Renal pelvis (tissue), 12 donors: ENCODE measurements around the gene MED27. TPM values are rescaled to one million over a fixed set of nuclear protein-coding genes. Genes with fewer than 3 reads are reported as not detected.
A peak's percentile ranks its signal among the peaks of the same experiment; 100 is the strongest.

Experiments used
- DNase-seq: peaks from one replicate; pipeline ENCODE4 v3.0.0-alpha.2; 2013
- long read RNA-seq, 16 experiments: transcript quantifications; one replicate each; lab custom pipeline, GENCODE V29; 2026
- polyA plus RNA-seq, 3 donors: library from polyadenylated mRNA; unstranded; fragments of 120-200 nt; gene quantifications; one replicate each; pipeline ENCODE4 v1.2.1, GENCODE V29; 2013; ENCODE audit not compliant: insufficient read length in 3 of 3

The MED27 gene
- 10 to 100 TPM; 20.9 to 24.7 (median 21.3) TPM for polyA plus RNA-seq
- long read RNA-seq, donor 1, transcript MED27-201 (8 exons, 1,431 nt) = major isoform, 17 of 17 reads
- long read RNA-seq, donor 1, partial matches to known transcripts = 0 of 17 reads
- long read RNA-seq, donor 1, other reads (novel, unspliced or antisense) = 0 of 17 reads
- long read RNA-seq, donor 2, transcript MED27-201 (8 exons, 1,431 nt) = major isoform, 13 of 13 reads
- long read RNA-seq, donor 2, partial matches to known transcripts = 0 of 13 reads
- long read RNA-seq, donor 2, other reads (novel, unspliced or antisense) = 0 of 13 reads
- long read RNA-seq, donor 3, transcript MED27-201 (8 exons, 1,431 nt) = major isoform, 14 of 15 reads
- long read RNA-seq, donor 3, partial matches to known transcripts = 0 of 15 reads
- long read RNA-seq, donor 3, other reads (novel, unspliced or antisense) = 0 of 15 reads
- long read RNA-seq, donor 4, transcript MED27-201 (8 exons, 1,431 nt) = major isoform, 16 of 16 reads
- long read RNA-seq, donor 4, partial matches to known transcripts = 0 of 16 reads
- long read RNA-seq, donor 4, other reads (novel, unspliced or antisense) = 0 of 16 reads
- long read RNA-seq, donor 5, transcript MED27-201 (8 exons, 1,431 nt) = major isoform, 7 of 7 reads
- long read RNA-seq, donor 5, partial matches to known transcripts = 0 of 7 reads
- long read RNA-seq, donor 5, other reads (novel, unspliced or antisense) = 0 of 7 reads
- long read RNA-seq, donor 6, transcript MED27-201 (8 exons, 1,431 nt) = major isoform, 11 of 16 reads
- long read RNA-seq, donor 6, partial matches to known transcripts = 5 of 16 reads
- long read RNA-seq, donor 6, other reads (novel, unspliced or antisense) = 0 of 16 reads
- long read RNA-seq, donor 7, transcript MED27-201 (8 exons, 1,431 nt) = major isoform, 12 of 12 reads
- long read RNA-seq, donor 7, partial matches to known transcripts = 0 of 12 reads
- long read RNA-seq, donor 7, other reads (novel, unspliced or antisense) = 0 of 12 reads
- long read RNA-seq, donor 8, partial matches to known transcripts = 0 of 5 reads
- long read RNA-seq, donor 8, other reads (novel, unspliced or antisense) = 0 of 5 reads
- long read RNA-seq, donor 9, transcript MED27-201 (8 exons, 1,431 nt) = major isoform, 14 of 14 reads
- long read RNA-seq, donor 9, partial matches to known transcripts = 0 of 14 reads
- long read RNA-seq, donor 9, other reads (novel, unspliced or antisense) = 0 of 14 reads
- long read RNA-seq, donor 10, transcript MED27-201 (8 exons, 1,431 nt) = major isoform, 5 of 5 reads
- long read RNA-seq, donor 10, partial matches to known transcripts = 0 of 5 reads
- long read RNA-seq, donor 10, other reads (novel, unspliced or antisense) = 0 of 5 reads
- long read RNA-seq, donor 11, transcript MED27-201 (8 exons, 1,431 nt) = major isoform, 6 of 7 reads
- long read RNA-seq, donor 11, partial matches to known transcripts = 0 of 7 reads
- long read RNA-seq, donor 11, other reads (novel, unspliced or antisense) = 0 of 7 reads
- long read RNA-seq, donor 12, transcript MED27-201 (8 exons, 1,431 nt) = major isoform, 11 of 11 reads
- long read RNA-seq, donor 12, partial matches to known transcripts = 0 of 11 reads
- long read RNA-seq, donor 12, other reads (novel, unspliced or antisense) = 0 of 11 reads
- long read RNA-seq, donor 13, transcript MED27-201 (8 exons, 1,431 nt) = major isoform, 9 of 9 reads
- long read RNA-seq, donor 13, partial matches to known transcripts = 0 of 9 reads
- long read RNA-seq, donor 13, other reads (novel, unspliced or antisense) = 0 of 9 reads
- long read RNA-seq, donor 14 = 0 reads
- long read RNA-seq, donor 15, transcript MED27-201 (8 exons, 1,431 nt) = major isoform, 19 of 20 reads
- long read RNA-seq, donor 15, partial matches to known transcripts = 0 of 20 reads
- long read RNA-seq, donor 15, other reads (novel, unspliced or antisense) = 0 of 20 reads
- long read RNA-seq, donor 16, transcript MED27-201 (8 exons, 1,431 nt) = major isoform, 15 of 16 reads
- long read RNA-seq, donor 16, partial matches to known transcripts = 0 of 16 reads
- long read RNA-seq, donor 16, other reads (novel, unspliced or antisense) = 0 of 16 reads

- peak; percentile 93 for DNase-seq
These were observed at the start of gene MED27 for GRCh38 chr9:132079391-132080091. Gene MED27 (minus strand): TSS chr9:132079867. CDS start chr9:132079844, 23 bp downstream.

- peak; percentile 20 for DNase-seq
These were observed 48.3 kb upstream of the MED27 start for GRCh38 chr9:132127888-132128534.

- DNase-seq = no peak
These were observed 47.1 kb upstream of the MED27 start for GRCh38 chr9:132126680-132127236.

- DNase-seq = no peak
These were observed 46.4 kb upstream of the MED27 start for GRCh38 chr9:132125944-132126679.

GRCh38 chr9:132125361-132125760 is 45.7 kb upstream of the MED27 start:
- DNase-seq = no peak

GRCh38 chr9:132124800-132125199 is 45.1 kb upstream of the MED27 start:
- DNase-seq = no peak

GRCh38 chr9:132121021-132121420 is 41.4 kb upstream of the MED27 start:
- DNase-seq = no peak

- no peak for DNase-seq
These were observed 38.0 kb upstream of the MED27 start for GRCh38 chr9:132117694-132118093.

GRCh38 chr9:132116583-132116982 is 36.9 kb upstream of the MED27 start:
- DNase-seq = no peak

GRCh38 chr9:132114102-132114707 is 34.5 kb upstream of the MED27 start:
- peak; percentile 80 for DNase-seq

GRCh38 chr9:132109291-132109690 is 29.6 kb upstream of the MED27 start:
- no peak for DNase-seq

- DNase-seq = no peak
These were observed 29.1 kb upstream of the MED27 start for GRCh38 chr9:132108728-132109127.

GRCh38 chr9:132099741-132100407 is 20.2 kb upstream of the MED27 start:
- DNase-seq = no peak

- DNase-seq = no peak
These were observed 19.5 kb upstream of the MED27 start for GRCh38 chr9:132099167-132099566.

- DNase-seq = no peak
These were observed 14.7 kb upstream of the MED27 start for GRCh38 chr9:132094314-132094791.

- DNase-seq = no peak
These were observed 11.1 kb upstream of the MED27 start for GRCh38 chr9:132090771-132091170.
